Measurements from ENCODE around the gene GPR4. TPM values are rescaled to one million over a fixed set of nuclear protein-coding genes. Genes with fewer than 3 reads are reported as not detected.
A peak's percentile ranks its signal among the peaks of the same experiment; 100 is the strongest.

Gene GPR4
- total and polyA plus RNA-seq, 2 of the 8 experiments (the other 6 are each of a cell fraction or from before 2014, with no cell fraction given) = 0.19 to 0.39 TPM

- 25% methylated on average over 33 of the region's 34 CpGs; no CpG with 5 or more reads in 1 of the 2 experiments for WGBS, 2 experiments (ENCODE audit: extremely low coverage in 1 of 2, insufficient coverage in 1 of 2, insufficient read length in 1 of 2, insufficient replicate concordance in 2 of 2, low coverage in 1 of 2, low lambda C conversion rate in 2 of 2, missing lambda C conversion rate in 1 of 2)
- Histone ChIP-seq H2BK15ac (ENCODE audit: low read length) (no peak overlapping the region; the same call in 1 of the 2 replicates), H4K5ac (ENCODE audit: insufficient read length, low read depth, low read length) (no peak overlapping the region), H3K4ac (replicated peaks; ENCODE audit: insufficient read length, low read depth, low read length) (no peak overlapping the region), H3K4me2 (ENCODE audit: insufficient read depth in 1 of 2, low read depth in 2 of 2, low read length in 2 of 2) (peak overlapping the region; percentile 61 to 68), H2AFZ (ENCODE audit: low read length) (peak overlapping the region; percentile 36; the same call in 1 of the 2 replicates), H3K4me1 (replicated peaks in 1 of 4; ENCODE audit: control insufficient read depth in 3 of 4, insufficient read depth in 4 of 4, low read length in 3 of 4) (peaks cover 0 to 8% (median 5%) of the 10 kb centered on the region in 4 experiments; a peak in 6 of 7 replicates), H2AK5ac (ENCODE audit: low read depth, low read length) (no peak overlapping the region), H3K14ac (ENCODE audit: insufficient read length) (no peak overlapping the region), H3K23ac (ENCODE audit: insufficient read length) (no peak overlapping the region), H4K91ac (replicated peaks; ENCODE audit: insufficient read length, low read length) (no peak overlapping the region), H3K79me1 (ENCODE audit: low read depth, low read length) (no peaks in the 10 kb centered on the region), H3K9ac (replicated peaks in 1 of 4; ENCODE audit: extremely low read depth in 1 of 4, low read depth in 3 of 4, low read length in 3 of 4) (no peak overlapping the region), H3K36me3 (ENCODE audit: control insufficient read depth in 2 of 4, insufficient read depth in 4 of 4, low read length in 3 of 4) (no peaks in the 10 kb centered on the region), H3K18ac (ENCODE audit: extremely low read depth, low read length) (no peak overlapping the region), H3K9me3 (ENCODE audit: insufficient read depth in 2 of 2, low read depth in 1 of 2, low read length in 1 of 2) (no peaks in the 10 kb centered on the region), H2BK12ac (ENCODE audit: low read depth, low read length) (peak overlapping the region; percentile 2; the same call in 1 of the 2 replicates), H4K20me1 (replicated peaks in 1 of 2; ENCODE audit: control insufficient read depth in 1 of 2, insufficient read depth in 2 of 2, low read length in 2 of 2) (peaks cover 0 to 3% of the 10 kb centered on the region in 2 experiments), H3K4me3 (ENCODE audit: extremely low read depth in 1 of 4, insufficient read depth in 2 of 4, low read depth in 3 of 4, low read length in 4 of 4) (peak overlapping the region; percentile 16 to 49 (median 22); a peak in 5 of 8 replicates), H3K27ac (ENCODE audit: low read depth, low read length) (no peak overlapping the region), H2BK120ac (replicated peaks; ENCODE audit: low read depth, low read length) (no peak overlapping the region), H2BK5ac (ENCODE audit: low read depth, low read length) (0 out of 2 replicates have a peak overlapping the region, but pooled peaks have one; percentile 8), H3K23me2 (ENCODE audit: low read depth, low read length) (no peaks in the 10 kb centered on the region), H4K8ac (ENCODE audit: extremely low read depth, insufficient read depth, low read length) (peak overlapping the region; percentile 60; the same call in 1 of the 2 replicates), H2BK20ac (ENCODE audit: low read length) (no peak overlapping the region), H3K27me3 (replicated peaks in 1 of 4; ENCODE audit: control insufficient read depth in 3 of 4, extremely low read depth in 1 of 4, insufficient read depth in 3 of 4, low read length in 3 of 4) (no peaks in the 10 kb centered on the region), H3K56ac (replicated peaks; ENCODE audit: insufficient read length, low read depth, low read length) (no peak overlapping the region), H3K79me2 (ENCODE audit: control insufficient read depth in 1 of 2, insufficient read depth in 2 of 2, low read length in 2 of 2) (no peaks in the 10 kb centered on the region)
- CTCF ChIA-PET (ENCODE audit: partially characterized antibody) = interaction anchor here (1.0 to 7.7 kb wide), 22 partner anchors 9 to 387 kb away, joined by 3 to 79 read pairs (median 4); partner anchors contain the start of gene PPM1N
- peak; percentile 67 to 70 for DNase-seq (ENCODE audit: low read depth in 1 of 2, low spot score in 2 of 2)
- FAIRE-seq = no peak
- POLR2A ChIA-PET (ENCODE audit: partially characterized antibody) = interaction anchor here (0.7 to 2.6 kb wide), 7 partner anchors 23 to 164 kb away, joined by 3 to 11 read pairs (median 3); no protein-coding TSS in a partner anchor
- no peak for TF ChIP-seq RFX5 (IDR thresholded peaks at IDR 0.05; ENCODE audit: borderline replicate concordance, low read depth, low read length)
- TF ChIP-seq, protein P1, sequence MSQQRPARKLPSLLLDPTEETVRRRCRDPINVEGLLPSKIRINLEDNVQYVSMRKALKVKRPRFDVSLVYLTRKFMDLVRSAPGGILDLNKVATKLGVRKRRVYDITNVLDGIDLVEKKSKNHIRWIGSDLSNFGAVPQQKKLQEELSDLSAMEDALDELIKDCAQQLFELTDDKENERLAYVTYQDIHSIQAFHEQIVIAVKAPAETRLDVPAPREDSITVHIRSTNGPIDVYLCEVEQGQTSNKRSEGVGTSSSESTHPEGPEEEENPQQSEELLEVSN (IDR thresholded peaks at IDR 0.05) = peak; percentile 53
- no peak for TF ChIP-seq BRCA1 (IDR thresholded peaks at IDR 0.05; ENCODE audit: low read depth, low read length)
- TF ChIP-seq YY1 (IDR thresholded peaks at IDR 0.05; ENCODE audit: low read depth, low read length) = peak; percentile 66; the same call in 1 of the 2 replicates
- no peak for TF ChIP-seq CTBP2 (IDR thresholded peaks at IDR 0.05; ENCODE audit: borderline replicate concordance, insufficient read depth, insufficient read length, low read length)
- no peak for TF ChIP-seq ATF3 (IDR thresholded peaks at IDR 0.05; ENCODE audit: insufficient read depth, low read depth, low read length)
- TF ChIP-seq TAF1 (IDR thresholded peaks at IDR 0.05; ENCODE audit: low read depth, low read length) = peak; percentile 16; the same call in 1 of the 2 replicates
- TF ChIP-seq CTCF (IDR thresholded peaks at IDR 0.05; ENCODE audit: control extremely low read depth in 1 of 3, insufficient read depth in 1 of 3, low read depth in 1 of 3, low read length in 3 of 3) = peak; percentile 64 to 88 (median 66)
- TF ChIP-seq TCF12 (IDR thresholded peaks at IDR 0.05; ENCODE audit: low read depth, low read length) = peak; percentile 71; the same call in 1 of the 2 replicates
Observed at GRCh38 chr19:45553464-45553863, 48.5 kb downstream of the GPR4 start.
